Measurements from ENCODE around the gene NCLN.
"Not testable (repeated sequence)": the region's sequence is repeated elsewhere in the genome, so short reads cannot be mapped to it uniquely, and the experiment has no call there.

NCLN gene

DNA sequence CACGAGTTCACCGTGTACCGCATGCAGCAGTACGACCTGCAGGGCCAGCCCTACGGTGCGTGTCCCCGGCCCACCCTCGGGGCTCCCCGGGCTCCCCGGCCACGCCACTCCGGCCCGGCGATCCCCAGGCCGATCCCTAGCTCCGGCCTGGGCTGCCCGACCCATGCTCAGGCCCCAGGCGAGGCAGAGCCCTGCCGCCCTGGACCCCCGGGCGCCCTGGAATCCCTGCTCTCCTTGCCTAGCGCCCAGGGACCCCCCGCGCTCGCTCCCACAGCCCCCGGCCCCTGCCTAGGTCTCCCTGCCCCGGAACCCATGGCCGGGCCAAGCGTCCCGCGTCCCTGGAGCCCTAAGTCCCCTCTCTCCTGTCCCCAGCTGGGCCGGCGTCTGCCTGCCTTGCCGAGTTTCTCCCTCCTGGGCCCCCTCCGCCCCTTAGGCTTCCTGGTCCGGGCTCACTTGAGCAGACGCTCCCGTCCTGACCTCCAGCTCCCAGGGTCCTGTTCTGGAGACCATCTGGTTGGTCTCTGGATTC is 494 bp downstream of the NCLN start:
- DNase-seq: no peak

DNA sequence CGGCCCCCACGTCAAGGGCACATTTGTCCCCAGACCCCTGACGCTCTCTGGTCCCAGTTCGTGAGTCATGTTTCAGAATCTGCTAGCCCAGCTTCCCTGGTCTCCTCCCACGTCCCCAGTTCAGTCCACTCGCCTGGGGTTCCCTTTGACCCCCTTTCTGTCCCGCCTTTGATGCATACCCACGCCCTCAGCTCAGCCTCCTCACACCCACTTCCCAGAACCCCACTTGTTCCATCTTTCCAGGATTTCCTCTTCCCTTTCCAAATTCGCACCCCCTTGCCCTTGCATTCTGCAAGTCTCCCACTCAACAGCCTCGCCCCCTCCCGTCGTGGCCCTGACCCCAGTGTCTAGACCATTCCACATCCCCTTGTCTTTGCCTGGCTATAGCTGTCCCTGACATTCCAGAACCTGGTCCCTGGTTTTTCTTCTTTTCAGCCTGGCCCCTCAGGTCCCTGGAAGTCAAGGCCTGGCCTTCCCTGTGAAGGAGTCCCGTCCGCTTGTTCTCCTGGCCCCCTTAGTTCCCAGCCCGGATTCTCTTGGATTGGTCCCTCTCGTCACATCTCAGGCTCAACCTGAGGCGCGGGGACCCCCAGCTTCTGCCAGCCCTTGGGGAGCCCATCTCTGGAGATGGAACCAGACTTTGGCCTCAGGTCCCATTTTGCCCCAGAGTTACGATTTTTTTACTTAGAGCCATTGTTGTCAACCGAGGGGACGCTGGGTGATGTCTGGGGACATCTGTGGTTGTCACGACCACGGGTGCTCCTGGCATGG is 1.3 kb downstream of the NCLN start:
- no peak for DNase-seq

DNA sequence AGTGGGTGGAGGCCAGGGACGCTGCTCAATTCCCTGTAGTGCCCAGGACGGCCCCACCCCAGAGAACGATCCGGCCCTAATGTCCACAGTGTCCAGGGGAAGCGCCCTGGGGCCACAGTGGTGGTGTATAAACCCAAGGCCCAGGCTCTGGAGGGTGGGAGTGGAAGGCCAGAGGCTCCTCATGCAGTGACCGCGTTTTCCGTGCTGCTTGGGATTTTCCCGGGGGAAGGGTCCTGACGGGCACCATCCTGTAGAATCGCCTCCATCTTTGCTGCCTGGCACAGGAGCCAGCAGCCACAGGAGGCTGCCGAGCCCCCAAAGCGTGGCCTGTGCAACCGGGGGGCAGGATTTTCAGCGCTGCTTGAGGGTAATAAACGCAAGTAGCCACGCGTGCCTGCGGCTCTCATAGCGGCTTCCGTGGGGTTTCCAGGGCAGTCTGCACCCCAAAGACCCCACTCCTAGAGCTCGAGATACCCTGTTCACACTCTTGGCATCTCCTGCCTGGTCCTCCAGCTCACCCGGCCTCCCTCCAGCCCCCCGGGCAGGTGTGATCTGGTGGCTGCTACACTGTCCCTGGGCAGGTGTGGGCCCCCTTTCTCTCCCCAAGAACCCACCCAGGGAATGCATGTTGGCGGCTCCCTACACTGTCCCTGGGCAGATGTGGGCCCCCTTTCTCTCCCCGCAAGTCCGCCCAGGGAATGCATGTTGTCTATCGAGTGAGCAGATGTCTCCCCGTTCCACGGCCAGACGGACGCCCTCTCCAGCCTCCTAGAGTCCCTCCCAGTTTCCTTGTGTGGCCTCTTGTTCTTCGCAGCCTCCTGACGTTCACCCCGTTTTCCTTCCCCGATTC is 2.2 kb downstream of the NCLN start:
- no peak for DNase-seq

DNA sequence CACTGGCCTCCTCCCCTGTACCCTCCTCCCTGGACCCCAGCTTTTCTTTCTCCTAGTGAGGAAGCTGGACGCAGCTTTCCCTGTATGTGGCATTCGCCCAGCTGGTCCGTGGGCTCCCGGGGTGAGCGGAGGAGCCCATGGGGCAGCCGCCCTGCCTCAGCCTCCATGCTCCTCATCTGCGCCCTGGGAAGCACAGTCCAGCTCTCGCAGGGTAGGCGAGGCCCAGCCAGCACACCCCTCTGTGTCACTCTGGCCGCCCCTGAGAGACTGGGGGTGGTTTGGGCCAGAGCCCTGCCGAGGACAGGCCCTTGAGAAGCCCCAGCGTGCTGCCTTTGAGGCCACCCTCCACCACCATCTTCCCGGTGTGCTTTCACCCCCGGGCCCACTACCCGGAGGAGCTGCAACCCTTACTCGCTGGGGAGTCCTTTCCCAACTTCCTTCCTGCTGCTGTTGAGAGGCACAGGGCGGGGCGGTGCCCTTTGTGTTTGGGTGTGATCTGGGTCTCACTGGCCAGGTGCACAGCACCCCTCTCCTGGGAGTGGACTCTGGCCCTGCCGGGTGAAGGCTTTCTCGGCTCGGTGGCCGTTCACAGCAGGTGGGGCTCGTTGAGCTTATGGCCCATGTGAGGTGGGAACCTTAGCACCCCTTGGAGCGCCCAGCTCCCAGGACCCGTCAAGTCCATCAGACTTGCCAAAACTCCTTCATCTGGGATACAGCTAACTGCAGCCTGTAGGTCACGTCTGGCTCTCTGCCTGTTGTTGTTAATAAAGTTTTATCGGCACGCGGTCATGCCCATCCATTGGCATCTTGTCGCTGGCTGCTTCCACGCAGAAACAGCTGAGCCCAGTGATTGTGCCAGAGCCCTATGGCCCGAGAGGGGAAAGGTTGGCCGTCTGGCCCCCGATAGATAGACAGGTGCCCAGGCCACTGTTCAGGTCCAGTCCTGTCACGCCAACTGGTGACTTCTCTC is 3.2 kb downstream of the NCLN start:
- DNase-seq: no peak

DNA sequence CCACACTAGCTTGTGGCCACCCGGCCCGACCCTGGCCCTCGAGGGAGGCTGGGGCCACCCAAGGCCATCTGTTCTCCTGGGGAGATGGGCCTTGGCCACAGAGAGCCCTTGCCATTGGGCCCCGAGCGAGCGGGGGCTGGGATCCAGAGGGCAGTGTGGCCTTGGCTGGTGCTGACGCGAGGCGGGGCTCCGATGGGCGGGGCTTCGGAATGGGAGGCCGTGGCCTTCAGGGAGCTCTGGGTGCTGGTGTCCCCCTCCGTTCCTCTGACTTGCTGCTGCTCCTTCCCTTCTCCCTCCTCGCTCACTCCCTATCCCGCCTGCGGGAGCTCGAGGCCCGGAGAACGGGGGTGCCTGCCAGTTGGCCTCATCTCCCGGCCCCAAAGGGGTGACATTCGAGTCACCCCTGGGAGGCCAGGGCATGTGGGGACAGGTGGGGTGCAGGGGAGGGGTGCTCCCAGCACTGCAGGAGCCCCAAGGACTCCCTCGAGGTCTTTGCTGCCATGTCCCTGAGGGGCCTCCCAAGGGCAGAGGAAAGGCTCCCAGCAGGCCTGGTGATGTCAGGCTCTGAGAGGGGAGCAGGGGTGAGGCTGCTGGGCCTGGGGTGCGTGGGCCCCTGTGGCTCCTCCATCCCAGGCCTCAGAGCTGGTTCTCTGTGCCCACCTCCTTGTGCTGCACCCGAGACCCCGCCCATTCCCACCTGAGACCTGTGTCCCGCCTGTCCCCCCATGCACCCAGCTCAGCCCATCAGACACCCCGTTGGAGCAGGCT is 4.2 kb downstream of the NCLN start:
- DNase-seq: no peak

DNA sequence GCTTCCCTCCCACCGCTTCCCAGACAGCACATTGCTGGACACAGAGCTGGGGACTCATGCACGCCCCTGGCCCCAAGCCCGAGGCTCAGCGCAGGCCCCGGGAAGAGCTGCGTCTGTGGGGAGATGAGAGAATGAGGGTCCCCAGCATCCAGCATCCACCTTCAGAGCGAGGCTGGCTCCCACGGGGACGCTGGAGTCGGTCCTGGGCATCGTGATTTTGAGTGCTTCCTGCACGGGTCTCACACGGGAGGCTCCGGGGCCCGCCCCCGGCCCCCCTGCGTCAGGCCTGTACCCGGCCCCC is 4.7 kb downstream of the NCLN start:
- DNase-seq: no peak

DNA sequence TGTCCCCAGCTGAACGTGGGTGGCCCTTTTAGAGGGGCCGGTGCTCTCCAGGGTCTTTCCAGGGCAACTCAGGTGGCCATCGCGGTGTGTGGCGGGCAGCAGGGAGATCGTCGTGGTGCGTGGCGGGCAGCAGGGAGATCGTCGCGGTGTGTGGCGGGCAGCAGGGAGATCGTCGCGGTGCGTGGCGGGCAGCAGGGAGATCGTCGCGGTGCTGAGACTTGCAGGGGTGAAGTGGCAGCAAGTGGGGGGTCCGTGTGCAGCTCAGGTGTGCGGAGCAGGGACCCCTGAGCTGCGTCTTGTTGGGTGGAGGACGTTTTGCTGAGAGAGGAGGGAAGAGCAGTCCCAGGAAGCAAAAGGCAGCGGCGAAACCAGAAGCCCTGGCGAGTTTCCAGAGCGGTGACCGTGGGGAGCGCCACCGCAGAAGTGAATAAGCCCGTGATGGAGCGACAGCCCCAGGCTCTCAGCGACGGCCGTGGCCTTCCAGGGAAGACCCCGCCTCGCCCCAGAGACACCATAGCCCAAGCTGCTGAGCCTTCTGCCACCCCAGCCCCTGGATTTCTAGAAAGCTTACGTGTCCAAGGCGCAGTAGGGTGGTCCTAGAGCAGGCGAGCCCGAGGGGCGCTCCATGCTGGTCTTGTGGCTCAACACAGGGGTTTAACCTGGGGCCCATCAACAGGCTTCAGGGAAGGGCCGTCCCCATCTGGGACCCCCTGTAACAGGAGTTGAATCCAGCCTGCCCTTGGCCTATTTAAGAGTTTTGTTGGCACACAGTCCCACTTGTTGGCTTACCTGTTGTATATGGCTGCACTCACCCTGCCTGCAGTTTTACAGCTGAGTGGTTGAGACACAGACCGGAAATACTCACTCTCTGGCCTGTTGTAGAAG is 5.4 kb downstream of the NCLN start:
- no peak for DNase-seq

DNA sequence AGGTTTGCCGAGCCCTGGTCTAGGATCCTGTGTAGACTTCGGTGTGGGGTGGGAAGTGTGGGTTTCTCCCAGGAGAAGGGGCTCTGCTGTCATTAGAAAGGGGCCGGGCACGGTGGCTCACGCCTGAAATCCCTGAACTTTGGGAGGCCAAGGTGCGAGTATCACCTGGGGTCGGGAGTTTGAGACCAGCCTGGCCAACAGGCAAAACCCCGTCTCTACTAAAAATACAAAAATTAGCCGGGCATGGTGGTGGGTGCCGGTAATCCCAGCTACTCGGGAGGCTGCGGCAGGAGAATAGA is 6.0 kb downstream of the NCLN start:
- not testable (repeated sequence) for DNase-seq

DNA sequence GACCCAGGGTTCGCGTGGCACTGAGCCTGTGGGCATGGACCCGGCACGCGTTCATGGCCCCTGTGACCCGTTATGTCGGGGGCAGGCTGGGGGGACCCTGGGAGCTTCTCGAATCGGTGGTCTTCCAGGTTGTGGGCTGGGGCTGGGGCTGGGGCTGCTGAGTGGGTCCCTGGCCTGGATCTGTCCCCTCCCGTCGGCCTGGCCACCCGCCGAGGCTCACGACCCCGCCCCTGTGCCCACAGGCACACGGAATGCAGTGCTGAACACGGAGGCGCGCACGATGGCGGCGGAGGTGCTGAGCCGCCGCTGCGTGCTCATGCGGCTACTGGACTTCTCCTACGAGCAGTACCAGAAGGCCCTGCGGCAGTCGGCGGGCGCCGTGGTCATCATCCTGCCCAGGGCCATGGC is 6.5 kb downstream of the NCLN start:
- DNase-seq: no peak

DNA sequence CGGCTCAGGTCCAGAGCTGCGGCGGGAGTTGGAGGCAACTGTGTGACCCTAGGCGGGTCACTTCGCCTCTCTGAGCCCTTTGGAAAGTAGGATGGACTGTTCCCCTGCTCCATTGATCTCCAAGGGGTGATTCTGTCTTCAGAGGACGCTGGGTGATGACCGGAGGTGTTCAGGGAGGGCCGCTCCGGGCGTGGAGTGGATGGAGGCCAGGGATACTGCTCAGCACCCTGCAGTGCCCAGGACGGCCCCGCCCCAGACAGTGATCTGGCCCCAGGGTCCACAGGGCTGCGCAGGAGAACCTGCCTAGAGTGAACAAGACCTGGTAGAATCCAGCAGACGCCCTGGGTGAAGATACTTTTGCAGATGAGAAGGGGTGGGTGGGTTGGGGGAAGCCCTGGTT is 7.0 kb downstream of the NCLN start:
- DNase-seq: no peak

DNA sequence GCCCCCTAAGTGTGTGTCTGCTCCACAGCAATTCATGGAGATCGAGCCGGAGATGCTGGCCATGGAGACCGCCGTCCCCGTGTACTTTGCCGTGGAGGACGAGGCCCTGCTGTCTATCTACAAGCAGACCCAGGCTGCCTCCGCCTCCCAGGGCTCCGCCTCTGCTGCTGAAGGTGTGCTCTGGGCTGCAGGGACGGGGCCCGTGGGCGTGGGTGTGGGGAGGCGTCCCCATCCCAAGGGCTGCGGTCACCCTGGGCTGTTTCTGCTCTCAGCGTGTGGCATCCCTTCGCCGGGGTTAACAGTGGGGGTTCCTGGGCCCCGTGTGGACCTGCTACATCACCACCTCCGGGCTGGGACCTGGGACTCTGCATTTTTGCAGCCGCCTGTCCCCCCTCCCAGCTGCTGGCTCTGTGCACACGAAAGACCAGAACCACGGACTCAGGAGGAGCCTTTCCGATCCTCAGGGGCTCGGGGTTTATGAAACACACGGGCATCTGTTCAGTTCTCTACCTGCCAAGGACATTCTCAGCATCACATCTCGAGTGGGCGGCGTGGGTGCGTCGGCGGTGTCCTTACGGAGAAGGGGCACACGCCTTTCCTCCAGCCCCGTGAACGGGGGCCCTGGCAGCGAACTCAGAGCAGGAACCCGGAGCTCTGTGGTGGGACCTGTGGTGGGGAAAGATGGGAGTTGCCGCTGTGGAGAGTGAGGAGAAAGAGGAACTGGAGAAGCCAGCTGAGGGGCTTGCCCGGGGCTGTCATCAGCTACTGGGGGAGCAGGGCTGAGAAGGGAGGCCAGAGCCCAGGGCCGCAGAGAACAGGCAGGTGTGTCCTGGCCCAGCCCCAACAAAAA is 7.8 kb downstream of the NCLN start:
- DNase-seq: no peak

DNA sequence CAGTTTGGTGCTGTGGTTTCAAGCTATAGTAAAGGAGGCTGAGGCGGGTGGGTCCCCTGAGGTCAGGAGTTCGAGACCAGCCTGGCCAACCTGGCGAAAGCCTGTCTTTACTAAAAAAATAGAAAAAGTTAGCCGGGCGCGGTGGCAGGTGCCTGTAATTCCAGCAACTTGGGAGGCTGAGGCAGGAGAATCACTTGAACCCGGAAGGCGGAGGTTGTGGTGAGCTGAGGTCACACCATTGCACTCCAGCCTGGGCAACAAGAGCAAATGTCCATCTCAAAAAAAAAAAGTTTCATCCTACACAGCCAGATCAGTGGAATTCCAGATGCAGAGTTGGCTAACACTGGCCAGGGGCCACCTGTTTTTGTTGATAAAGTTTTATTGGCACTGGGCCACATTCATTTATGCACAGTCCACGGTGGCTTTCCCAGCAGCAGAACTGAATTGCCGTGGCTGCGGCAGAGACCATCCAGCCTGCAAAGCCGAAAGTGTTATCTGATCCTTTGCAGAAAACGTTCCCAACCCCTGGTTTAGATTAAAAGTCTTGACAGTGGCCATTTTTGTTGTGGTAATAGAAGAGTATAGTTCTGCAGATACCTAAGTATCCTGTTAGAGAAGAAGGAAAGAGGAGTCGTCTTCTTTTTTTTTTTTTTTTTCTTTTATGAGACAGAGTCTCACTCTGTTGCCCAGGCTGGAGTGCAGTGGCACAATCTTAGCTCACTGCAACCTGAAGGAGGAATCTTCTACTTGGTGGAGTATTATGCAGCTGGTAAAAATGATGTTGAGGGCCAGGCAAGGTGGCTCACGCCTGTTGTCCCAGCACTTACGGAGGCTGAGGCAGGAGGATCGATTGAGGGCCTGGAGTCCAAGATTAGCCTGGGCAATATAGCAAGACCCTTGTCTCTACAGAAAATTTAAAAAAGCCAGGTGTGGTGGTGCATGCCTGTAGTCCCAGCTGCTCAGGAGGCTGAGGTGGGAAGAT is 8.7 kb downstream of the NCLN start:
- DNase-seq: no peak

DNA sequence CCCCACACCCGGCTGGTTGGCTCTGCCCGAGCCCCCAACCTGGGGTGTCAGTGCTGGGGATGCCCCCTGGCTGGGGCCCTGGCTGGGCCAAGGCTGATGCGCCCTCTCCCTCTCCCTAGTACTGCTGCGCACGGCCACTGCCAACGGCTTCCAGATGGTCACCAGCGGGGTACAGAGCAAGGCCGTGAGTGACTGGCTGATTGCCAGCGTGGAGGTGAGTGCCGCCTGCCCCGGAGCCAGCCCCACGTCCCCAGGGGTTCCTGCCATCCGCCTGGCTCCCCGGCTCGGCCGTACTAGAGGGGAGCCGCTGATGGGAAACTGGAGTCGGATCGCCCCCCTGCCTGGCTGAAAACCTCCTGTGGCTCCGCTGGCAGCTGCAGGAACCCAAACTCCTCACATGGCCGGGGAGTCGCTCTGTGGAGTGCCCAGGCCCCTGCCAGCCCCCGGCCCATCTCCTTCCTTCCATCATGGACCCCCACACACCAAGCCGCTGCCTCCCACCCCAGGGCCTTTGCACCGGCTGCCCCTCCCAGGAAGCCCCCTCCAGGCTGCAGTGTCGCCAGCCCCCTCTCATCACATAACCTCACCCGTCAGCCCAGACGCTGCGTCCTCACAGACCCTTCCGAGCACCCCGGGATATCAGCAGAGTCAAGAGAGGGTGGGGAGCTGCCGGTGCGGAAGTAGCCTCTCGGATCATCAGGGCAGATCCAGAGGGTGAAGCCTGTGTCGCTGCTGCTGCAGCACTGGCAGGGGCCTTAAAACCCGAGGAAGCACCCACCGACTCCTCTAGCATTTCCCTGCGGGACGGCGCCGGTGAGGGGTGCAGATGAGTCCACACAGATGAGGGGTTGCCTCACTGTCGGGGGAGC is 10.6 kb downstream of the NCLN start:
- no peak for DNase-seq

DNA sequence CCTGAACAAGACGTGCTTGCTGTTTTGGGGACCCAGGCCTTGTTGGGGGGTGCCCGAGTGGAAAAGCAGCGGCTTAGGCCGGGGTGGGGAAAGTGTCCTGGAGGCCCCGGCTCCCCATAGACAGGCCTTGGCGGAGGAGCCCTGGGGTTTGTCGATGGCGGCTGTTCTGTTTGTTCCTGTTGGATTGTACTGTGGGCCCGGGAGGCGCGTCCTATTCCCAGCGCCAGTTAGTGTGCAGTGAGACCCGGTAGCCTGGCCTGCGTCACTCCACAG is 11.1 kb downstream of the NCLN start:
- no peak for DNase-seq

DNA sequence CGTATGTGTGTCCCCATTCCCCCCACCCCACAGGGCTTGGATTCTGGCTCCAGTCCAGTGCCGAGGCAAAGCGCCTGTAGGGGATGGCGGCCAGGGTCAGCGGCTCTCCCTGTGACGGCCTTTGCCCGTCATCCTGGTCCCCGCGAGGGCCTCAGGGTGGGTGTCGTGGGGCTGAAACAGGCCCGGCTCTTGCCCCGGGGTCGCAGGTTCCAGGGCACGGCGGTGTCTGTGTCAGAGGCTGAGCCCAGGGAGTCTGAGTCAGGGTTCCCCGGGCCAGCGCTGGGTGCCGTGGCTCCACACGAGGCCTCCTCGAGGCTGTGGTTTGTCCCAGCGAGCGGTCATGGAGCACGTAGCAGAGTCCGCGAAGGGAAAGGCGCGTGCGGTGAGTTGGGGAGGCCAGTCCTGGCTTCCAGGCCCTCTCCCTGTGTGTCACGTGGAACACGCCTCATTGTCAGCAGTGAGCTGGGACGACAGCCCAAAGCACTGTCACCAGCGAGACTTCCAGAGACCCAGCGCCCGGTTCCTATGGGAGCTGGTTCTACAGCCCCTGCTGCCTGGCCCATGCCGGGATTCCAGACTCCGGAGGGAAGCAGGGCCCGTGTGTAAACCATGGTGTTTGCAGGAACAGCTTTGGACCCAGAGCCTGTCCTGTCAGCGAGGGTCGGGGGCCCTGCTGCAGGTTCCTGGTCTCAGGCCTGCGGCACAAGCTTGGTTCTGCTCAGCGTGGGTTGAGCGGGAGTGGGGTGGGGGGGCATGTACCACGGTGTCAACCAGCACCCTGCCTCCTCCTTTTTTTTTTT is 13.4 kb downstream of the NCLN start:
- no peak for DNase-seq

DNA sequence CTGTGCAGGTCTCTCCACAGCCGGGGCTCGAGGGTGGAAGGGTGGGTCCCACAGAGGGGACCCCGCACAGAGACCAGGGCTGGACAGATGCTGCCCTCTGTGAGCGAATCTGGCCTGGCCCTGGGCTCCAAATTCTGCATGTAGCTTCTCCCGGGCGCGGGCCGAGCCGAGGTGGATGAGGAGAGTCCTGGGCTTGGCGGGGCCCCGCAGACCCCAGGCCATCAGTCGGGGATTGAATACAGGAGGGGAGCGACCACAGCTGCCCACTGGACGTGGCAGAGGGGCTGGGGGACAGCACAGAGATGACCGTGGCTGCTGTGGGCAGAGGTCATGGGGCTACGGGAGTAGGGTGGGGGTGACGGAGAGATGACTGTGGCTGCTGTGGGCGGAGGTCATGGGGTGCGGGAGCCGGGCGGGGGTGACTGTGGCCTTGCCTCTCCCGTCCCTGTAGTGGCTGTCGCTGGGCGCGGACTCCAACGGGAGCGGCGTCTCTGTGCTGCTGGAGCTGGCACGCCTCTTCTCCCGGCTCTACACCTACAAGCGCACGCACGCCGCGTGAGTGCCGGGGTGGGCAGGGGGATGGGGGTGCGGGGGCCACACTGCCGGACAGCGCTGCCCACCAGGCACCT is 15.5 kb downstream of the NCLN start:
- DNase-seq: no peak

DNA sequence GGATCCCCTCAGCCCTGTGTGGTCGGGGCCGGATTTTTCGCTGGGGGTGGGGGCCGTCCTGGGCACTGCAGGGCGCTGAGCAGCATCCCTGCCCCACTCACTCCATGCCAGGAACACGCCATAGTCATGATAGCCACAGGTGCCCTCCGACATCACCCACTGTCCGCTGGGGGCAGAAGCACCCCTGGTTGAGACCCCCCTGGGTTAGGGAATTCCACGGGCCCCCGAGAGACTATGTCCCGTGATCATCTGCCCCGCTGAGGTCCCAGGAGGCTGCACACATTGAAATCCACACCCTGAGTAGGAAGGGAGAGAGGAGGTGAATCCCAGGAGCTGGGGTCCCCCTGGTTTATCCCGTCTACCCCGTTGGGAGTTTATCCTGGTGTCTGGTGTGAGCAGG is 16.2 kb downstream of the NCLN start:
- DNase-seq: no peak
